Activated CD4-positive, alpha-beta T cell treated with anti-CD3 and anti-CD28 coated beads, Interleukin-2, amount 10 ng/mL, durations not matched to agents 24 days and 14 days (primary cell): ENCODE measurements around the gene HES4. TPM values are rescaled to one million over a fixed set of nuclear protein-coding genes. Genes with fewer than 3 reads are reported as not detected.
"Not testable (repeated sequence)": the region's sequence is repeated elsewhere in the genome, so short reads cannot be mapped to it uniquely, and the experiment has no call there.

ENCODE experiments used
- DNase-seq: peaks from one replicate; pipeline ENCODE4 v3.0.0; 2022
- H3K27ac Mint-ChIP-seq: one replicate; pipeline ENCODE4 v1.8.0; 2022; ENCODE audit warnings: mild to moderate bottlenecking, mixed read lengths
- H3K27me3 Mint-ChIP-seq: one replicate; pipeline ENCODE4 v1.8.0; 2022; ENCODE audit warnings: mixed read lengths
- H3K36me3 Mint-ChIP-seq: one replicate; pipeline ENCODE4 v1.8.0; 2022; ENCODE audit warnings: low read depth, mild to moderate bottlenecking, mixed read lengths
- H3K4me1 Mint-ChIP-seq: one replicate; pipeline ENCODE4 v1.8.0; 2021; ENCODE audit warnings: mixed read lengths
- H3K4me3 Mint-ChIP-seq: one replicate; pipeline ENCODE4 v1.8.0; 2022; ENCODE audit warnings: mild to moderate bottlenecking, moderate library complexity, mixed read lengths
- H3K9me3 Mint-ChIP-seq: one replicate; pipeline ENCODE4 v1.8.0; 2021; ENCODE audit warnings: mixed read lengths
- intact Hi-C: fragments of 100-400 bp; cut with micrococcal nuclease; formaldehyde crosslinking; loops from one replicate; pipeline ENCODE4 v1.15.1; 2023
- total RNA-seq: library from RNA; stranded (reverse); gene quantifications from 2 replicates; pipeline ENCODE4 v1.2.3, GENCODE V29; 2022

Gene HES4
- total RNA-seq, 1 donor from 2014 or later = 2.8 TPM

DNA sequence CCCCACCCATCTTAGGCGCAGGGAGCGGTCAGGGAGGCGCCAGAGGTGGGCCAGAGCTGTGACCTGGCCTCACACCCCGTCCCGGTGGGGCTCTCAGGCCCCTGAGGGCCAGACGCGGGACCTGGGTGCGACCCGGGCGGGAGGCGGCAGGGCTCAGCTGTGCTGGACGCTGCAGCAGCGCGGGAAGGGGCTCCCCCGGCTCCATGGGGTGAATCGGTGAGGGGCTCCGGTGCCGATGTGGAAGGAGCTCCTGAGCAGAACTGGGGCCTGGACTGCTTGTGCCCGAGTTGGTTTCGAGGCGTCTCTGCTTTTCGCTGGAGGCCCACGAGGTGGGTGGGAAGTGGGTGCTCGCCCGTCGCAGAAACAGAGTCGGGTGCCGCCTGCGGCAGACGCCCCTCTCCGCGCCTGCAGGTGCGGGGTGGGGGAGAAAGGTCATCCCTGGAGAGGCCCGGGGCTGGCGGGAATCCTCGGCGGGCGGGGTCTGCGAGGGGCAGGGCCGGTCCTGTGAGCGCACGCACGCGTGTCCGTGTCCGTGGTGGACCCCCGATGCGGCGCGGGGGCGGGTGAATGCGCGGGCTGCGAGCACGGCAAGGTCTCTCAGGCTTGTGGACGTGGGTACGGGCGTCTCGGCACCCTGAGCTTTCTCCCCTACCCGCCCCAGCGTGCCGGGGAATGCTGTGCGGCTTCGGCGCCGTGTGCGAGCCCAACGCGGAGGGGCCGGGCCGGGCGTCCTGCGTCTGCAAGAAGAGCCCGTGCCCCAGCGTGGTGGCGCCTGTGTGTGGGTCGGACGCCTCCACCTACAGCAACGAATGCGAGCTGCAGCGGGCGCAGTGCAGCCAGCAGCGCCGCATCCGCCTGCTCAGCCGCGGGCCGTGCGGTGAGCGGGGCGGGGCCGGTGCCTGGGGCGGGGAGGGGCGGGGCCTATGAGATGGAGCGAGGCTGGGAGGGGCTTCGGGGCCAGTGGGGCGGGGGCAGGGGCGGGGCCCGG, 40.4 kb upstream of the HES4 start:
- intact Hi-C loops = loop anchor here (2.0 kb wide), 1 partner anchor 19 kb away; no protein-coding TSS in a partner anchor
- peak overlapping the region; percentile 73 for H3K4me3 Mint-ChIP-seq
- peak overlapping the region; percentile 39 for H3K27ac Mint-ChIP-seq
- H3K36me3 Mint-ChIP-seq = no peaks in the 10 kb centered on the region
- peak; percentile 94 for DNase-seq
- peaks cover 20% of the 10 kb centered on the region for H3K27me3 Mint-ChIP-seq
- peaks cover 13% of the 10 kb centered on the region for H3K4me1 Mint-ChIP-seq
- no peaks in the 10 kb centered on the region for H3K9me3 Mint-ChIP-seq

DNA sequence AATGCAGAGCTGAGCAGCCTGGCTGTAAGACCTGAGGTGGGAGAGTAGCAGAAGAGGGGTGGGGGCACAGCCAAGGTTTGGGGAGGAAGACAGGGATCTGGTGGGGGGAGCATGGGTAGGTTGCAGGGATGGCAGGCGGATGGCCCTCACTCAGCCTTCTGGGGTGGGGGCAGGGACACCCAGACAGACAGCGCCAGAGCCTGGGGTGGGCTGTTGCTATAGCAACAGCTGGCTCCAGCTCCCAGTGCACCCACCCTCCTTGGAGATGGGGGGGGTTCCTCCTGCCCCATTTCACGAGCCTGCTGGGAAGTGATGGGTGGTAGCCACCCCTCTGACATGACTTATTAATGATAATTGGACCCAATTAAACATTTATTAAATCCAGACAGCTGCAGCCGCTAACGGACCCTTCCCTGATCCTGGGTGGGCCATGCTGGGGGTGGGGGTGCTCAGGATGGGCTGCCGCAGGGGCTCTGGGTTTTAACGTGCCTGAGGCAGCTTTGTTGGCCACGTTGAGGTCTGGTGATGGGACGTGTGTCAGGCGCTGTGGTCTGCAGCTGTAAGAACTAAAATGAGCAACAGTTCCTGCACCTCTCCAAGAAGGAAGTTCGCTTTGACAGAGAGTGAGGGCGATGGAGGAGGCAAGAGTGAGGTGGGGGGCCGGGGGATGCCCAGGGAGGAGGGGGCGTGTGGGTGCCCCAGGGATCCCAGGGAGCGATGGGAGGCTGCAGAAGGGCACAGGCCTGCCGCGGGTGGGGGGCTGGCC, 39.4 kb upstream of the HES4 start:
- Mint-ChIP-seq H3K27me3 (peaks cover 22% of the 10 kb centered on the region), H3K4me3 (peak overlapping the region; percentile 73), H3K27ac (peak overlapping the region; percentile 39), H3K4me1 (peaks cover 13% of the 10 kb centered on the region), H3K36me3 (no peaks in the 10 kb centered on the region), H3K9me3 (no peaks in the 10 kb centered on the region)
- intact Hi-C loops = loop anchor here (10.0 kb wide), 1 partner anchor 165 kb away; the partner anchor contains the start of gene TNFRSF18
- DNase-seq = peak; percentile 67

GRCh38 chr1:1038694-1039093, 38.8 kb upstream of the HES4 start:
- Mint-ChIP-seq H3K9me3 (no peaks in the 10 kb centered on the region), H3K36me3 (no peaks in the 10 kb centered on the region), H3K27ac (no peak overlapping the region), H3K27me3 (peaks cover 22% of the 10 kb centered on the region), H3K4me3 (peak overlapping the region; percentile 73), H3K4me1 (peaks cover 13% of the 10 kb centered on the region)
- DNase-seq = no peak
- intact Hi-C loops = loop anchor here (10.0 kb wide), 1 partner anchor 166 kb away; the partner anchor contains the start of gene TNFRSF18

GRCh38 chr1:1037366-1038327, 37.8 kb upstream of the HES4 start:
- no peak overlapping the region for H3K27ac Mint-ChIP-seq
- H3K36me3 Mint-ChIP-seq = no peaks in the 10 kb centered on the region
- no peaks in the 10 kb centered on the region for H3K9me3 Mint-ChIP-seq
- intact Hi-C loops = loop anchor here (10.0 kb wide), 1 partner anchor 167 kb away; the partner anchor contains the start of gene TNFRSF18
- H3K27me3 Mint-ChIP-seq = peaks cover 22% of the 10 kb centered on the region
- no peak overlapping the region for H3K4me3 Mint-ChIP-seq
- H3K4me1 Mint-ChIP-seq = peaks cover 13% of the 10 kb centered on the region
- no peak for DNase-seq

DNA sequence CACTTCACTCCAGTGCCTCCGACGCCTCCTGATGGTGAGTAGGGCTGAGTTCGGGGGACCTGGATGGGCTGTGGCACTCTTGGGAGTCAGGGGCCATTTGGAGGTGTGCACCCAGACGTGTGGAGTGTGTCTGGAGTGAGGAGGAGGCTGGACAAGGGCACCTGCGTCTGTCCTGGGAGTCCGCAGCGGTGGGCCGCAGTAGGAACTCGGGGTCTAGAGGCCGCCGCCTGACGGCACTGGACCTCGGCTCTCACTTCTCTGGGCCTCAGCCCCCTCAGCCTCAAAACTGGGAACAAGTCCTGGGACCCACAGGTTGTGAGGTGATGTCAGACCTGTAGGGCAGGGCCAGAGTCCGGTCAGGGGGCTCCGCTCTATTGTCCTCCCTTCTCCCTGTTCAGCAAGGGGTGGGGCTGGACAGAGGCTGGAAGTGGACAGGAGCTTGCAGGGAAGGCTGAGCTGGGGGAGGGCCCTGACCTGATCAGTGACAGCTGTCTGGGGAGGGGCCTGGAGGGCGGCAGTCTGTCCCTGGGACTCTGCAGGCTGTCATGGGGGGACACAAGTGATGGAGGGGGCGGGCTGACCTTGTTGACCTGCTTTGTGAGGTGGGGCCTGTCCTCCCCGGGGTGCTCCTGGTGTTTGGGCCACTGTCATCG, 35.5 kb upstream of the HES4 start:
- Mint-ChIP-seq H3K9me3 (no peaks in the 10 kb centered on the region), H3K4me1 (peaks cover 19% of the 10 kb centered on the region), H3K27me3 (peaks cover 24% of the 10 kb centered on the region), H3K4me3 (no peak overlapping the region), H3K36me3 (no peaks in the 10 kb centered on the region), H3K27ac (no peak overlapping the region)
- DNase-seq = no peak
- intact Hi-C loops = loop anchor here (10.0 kb wide), 1 partner anchor 169 kb away; the partner anchor contains the start of gene TNFRSF18

DNA sequence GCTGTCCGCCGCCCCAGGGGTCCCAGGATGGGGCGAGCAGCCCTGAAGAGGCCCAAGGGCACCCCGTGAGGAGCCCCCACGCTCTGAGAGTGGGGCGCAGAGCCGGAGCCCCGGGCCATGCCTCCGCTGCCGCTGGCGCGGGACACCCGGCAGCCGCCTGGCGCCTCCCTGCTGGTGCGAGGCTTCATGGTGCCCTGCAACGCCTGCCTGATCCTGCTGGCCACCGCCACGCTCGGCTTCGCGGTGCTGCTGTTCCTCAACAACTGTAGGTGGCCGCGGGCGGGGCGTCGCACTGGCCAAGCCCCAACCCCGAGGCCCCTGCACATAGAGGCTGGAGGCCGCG, 34.5 kb upstream of the HES4 start:
- H3K4me1 Mint-ChIP-seq = peaks cover 14% of the 10 kb centered on the region
- H3K9me3 Mint-ChIP-seq = no peaks in the 10 kb centered on the region
- no peaks in the 10 kb centered on the region for H3K36me3 Mint-ChIP-seq
- H3K27me3 Mint-ChIP-seq = peaks cover 20% of the 10 kb centered on the region
- peak overlapping the region; percentile 53 for H3K27ac Mint-ChIP-seq
- peak; percentile 67 for DNase-seq
- intact Hi-C loops = loop anchor here (5.0 to 10.0 kb wide), 2 partner anchors 170 to 258 kb away; partner anchors contain the start of gene TNFRSF18
- H3K4me3 Mint-ChIP-seq = peak overlapping the region; percentile 66

GRCh38 chr1:1033731-1034438, 34.0 kb upstream of the HES4 start:
- intact Hi-C loops = loop anchor here (1.0 to 10.0 kb wide), 4 partner anchors 25 to 258 kb away; partner anchors contain the start of genes C1orf159 and TNFRSF18
- Mint-ChIP-seq H3K36me3 (no peaks in the 10 kb centered on the region), H3K4me3 (peak overlapping the region; percentile 66), H3K9me3 (no peaks in the 10 kb centered on the region), H3K27me3 (peaks cover 17% of the 10 kb centered on the region), H3K27ac (peak overlapping the region; percentile 53), H3K4me1 (peaks cover 9% of the 10 kb centered on the region)
- peak; percentile 73 for DNase-seq

- peaks cover 11% of the 10 kb centered on the region for H3K27me3 Mint-ChIP-seq
- H3K9me3 Mint-ChIP-seq = no peaks in the 10 kb centered on the region
- H3K27ac Mint-ChIP-seq = no peak overlapping the region
- peak; percentile 97 for DNase-seq
- intact Hi-C loops = loop anchor here (1.0 to 10.0 kb wide), 4 partner anchors 26 to 259 kb away; partner anchors contain the start of genes C1orf159 and TNFRSF18
- peaks cover 5% of the 10 kb centered on the region for H3K4me1 Mint-ChIP-seq
- H3K4me3 Mint-ChIP-seq = peak overlapping the region; percentile 51
- H3K36me3 Mint-ChIP-seq = no peaks in the 10 kb centered on the region
Observed at GRCh38 chr1:1033009-1033587, 33.2 kb upstream of the HES4 start.

- DNase-seq = peak; percentile 69
- Mint-ChIP-seq H3K27ac (peak overlapping the region; percentile 65), H3K4me1 (peaks cover 5% of the 10 kb centered on the region), H3K36me3 (no peaks in the 10 kb centered on the region), H3K9me3 (no peaks in the 10 kb centered on the region), H3K4me3 (peak overlapping the region; percentile 70), H3K27me3 (peaks cover 9% of the 10 kb centered on the region)
- intact Hi-C loops = loop anchor here (5.0 to 10.0 kb wide), 2 partner anchors 172 to 260 kb away; partner anchors contain the start of gene TNFRSF18
Observed at GRCh38 chr1:1032424-1032823, 32.5 kb upstream of the HES4 start.

DNA sequence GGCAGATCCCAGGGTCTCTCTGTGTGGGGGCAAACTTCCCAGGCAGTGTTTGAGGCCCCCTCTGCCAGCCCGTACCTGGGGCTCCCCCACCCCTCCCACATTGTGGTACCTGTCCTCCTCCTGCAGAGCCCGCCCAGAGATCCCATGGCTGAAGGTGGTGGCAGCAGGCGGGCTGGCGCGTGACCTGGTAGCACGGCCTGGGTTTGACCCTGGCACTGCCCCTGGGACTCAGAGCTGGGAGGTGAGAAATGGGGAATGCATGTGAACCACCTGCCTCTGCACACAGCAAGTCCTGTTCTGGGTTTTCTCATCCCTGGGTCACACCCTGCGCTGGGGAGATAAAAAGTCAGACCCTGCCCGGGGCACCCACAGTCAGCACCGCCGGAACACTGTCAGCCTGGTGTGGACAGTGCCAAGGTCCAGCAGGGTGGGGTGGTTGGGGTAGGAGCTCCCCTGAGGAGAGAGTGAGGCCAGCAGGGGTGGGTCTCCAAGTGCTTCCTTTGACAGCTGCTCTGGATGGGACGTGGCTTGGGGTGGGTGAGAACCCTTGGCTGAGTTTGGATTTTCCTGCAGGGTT, 31.9 kb upstream of the HES4 start:
- Mint-ChIP-seq H3K27me3 (peaks cover 9% of the 10 kb centered on the region), H3K9me3 (no peaks in the 10 kb centered on the region), H3K4me1 (peaks cover 5% of the 10 kb centered on the region), H3K4me3 (peak overlapping the region; percentile 70), H3K36me3 (no peaks in the 10 kb centered on the region), H3K27ac (peak overlapping the region; percentile 65)
- intact Hi-C loops = loop anchor here (5.0 to 10.0 kb wide), 2 partner anchors 173 to 261 kb away; partner anchors contain the start of gene TNFRSF18
- no peak for DNase-seq

- H3K4me3 Mint-ChIP-seq, H3K27ac Mint-ChIP-seq, H3K4me1 Mint-ChIP-seq, H3K36me3 Mint-ChIP-seq, H3K27me3 Mint-ChIP-seq, H3K9me3 Mint-ChIP-seq, DNase-seq: not testable (repeated sequence)
- intact Hi-C loops = loop anchor here (5.0 to 10.0 kb wide), 2 partner anchors 174 to 261 kb away; partner anchors contain the start of gene TNFRSF18
Observed at GRCh38 chr1:1030867-1031658, 31.2 kb upstream of the HES4 start.
